ENCODE results near the gene SLC44A1.

Gene SLC44A1

DNA sequence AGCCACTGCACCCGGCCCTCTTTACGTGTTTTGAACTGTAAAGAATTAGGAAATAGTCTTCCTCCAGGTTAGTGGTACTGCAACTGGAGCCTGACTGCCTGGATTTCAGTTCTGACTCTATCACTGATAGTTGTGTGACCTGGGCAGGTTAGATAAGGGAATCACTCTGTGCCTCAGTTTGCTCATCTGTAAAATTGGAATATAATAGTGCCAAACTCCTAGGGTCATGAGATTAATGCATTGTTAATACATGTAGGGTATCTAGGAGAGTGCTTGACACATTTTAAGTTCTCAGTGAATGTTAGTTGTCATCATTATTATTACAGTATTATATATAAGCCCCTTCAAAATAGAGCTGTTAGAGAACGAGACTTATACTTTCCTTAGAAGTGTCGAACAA, 130.9 kb downstream of the SLC44A1 start:
- H3K27ac ChIP-seq, result no peak overlapping the region
- H3K4me2 ChIP-seq, result no peak overlapping the region
- TF ChIP-seq Cebpa-rat (IDR thresholded peaks at IDR 0.05), result no peak
- no peaks in the 10 kb centered on the region for H3K27me3 ChIP-seq
- no peak overlapping the region for H3K4me3 ChIP-seq
- H3K36me3 ChIP-seq, result peaks cover 10 to 34% (median 15%) of the 10 kb centered on the region in 11 experiments; a peak in 17 of 22 replicates
- no peaks in the 10 kb centered on the region for H4K20me1 ChIP-seq
- H3K9ac ChIP-seq, result no peak overlapping the region
- H3K4me1 ChIP-seq, result no peaks in the 10 kb centered on the region
- no peaks in the 10 kb centered on the region for H3K9me3 ChIP-seq (replicated peaks in 1 of 11)

DNA sequence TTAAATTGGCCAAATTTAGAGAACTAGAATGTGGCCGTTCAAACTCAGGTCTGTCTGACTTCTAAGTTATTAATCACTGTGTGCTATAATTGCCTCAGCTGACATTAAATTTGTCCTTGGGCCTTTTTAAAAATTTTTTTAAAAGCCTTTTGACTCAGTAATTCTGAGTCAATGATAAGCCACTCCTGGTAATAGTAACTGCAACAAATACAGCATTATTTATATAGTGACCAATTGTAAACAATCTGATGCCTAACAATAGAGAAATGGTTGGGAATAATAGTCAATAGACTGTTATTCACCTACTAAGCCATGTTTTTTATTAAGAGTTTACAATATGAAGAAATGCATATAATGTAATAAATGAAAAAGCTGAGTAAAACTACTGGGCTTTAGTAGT, 132.4 kb downstream of the SLC44A1 start:
- no peaks in the 10 kb centered on the region for H4K20me1 ChIP-seq
- H3K4me2 ChIP-seq, result no peak overlapping the region
- TF ChIP-seq Cebpa-rat (IDR thresholded peaks at IDR 0.05), result no peak
- no peak overlapping the region for H3K4me3 ChIP-seq
- H3K36me3 ChIP-seq, result peaks cover 10 to 37% (median 15%) of the 10 kb centered on the region in 11 experiments; a peak in 17 of 22 replicates
- no peak overlapping the region for H3K9ac ChIP-seq
- no peak overlapping the region for H3K27ac ChIP-seq
- H3K9me3 ChIP-seq (replicated peaks in 1 of 11), result no peaks in the 10 kb centered on the region
- H3K27me3 ChIP-seq, result no peaks in the 10 kb centered on the region
- H3K4me1 ChIP-seq, result no peaks in the 10 kb centered on the region

DNA sequence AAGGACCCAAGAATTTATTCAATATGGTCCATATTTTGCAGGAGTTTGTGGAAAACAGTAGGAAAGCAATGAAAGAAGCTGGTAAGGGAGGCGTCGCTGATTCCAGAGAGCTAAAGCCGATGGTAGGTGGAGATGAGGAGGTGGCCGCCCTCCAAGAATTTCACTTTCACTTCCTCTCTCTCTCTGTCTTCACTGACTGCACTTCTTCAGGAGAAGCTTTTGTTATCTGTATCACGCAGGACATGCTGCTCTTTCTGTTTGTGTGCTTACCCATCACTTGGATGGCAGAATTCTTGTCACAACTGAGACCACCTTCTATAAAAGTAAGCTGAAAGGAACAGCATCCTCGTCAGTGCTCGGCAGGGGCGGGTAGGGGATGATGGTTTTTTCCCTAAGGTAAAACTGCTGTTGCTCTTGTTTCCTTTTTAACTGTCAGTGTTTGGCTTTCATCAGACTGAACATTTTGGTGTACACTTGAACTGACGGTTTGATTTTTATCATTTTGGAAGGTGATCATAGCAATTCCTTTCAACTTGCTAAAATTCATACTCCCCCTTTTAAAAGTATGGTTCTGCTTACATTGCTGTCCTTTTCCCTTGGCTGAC, 141.0 kb downstream of the SLC44A1 start:
- Histone ChIP-seq H3K4me3 (peak overlapping the region in 7 of 10 experiments; percentile 18 to 57 (median 45); a peak in 10 of 20 replicates), H3K4me2 (peak overlapping the region; percentile 61 to 89 (median 72)), H3K27me3 (no peaks in the 10 kb centered on the region), H3K9me3 (replicated peaks in 1 of 11) (no peaks in the 10 kb centered on the region), H3K36me3 (peaks cover 0 to 15% (median 5%) of the 10 kb centered on the region in 11 experiments; a peak in 4 of 22 replicates), H3K27ac (peak overlapping the region in 8 of 11 experiments; percentile 16 to 56 (median 50); a peak in 13 of 22 replicates), H4K20me1 (no peaks in the 10 kb centered on the region), H3K9ac (peak overlapping the region in 9 of 11 experiments; percentile 32 to 69 (median 54); a peak in 15 of 22 replicates), H3K4me1 (peaks cover 9 to 22% (median 16%) of the 10 kb centered on the region in 10 experiments)
- no peak for TF ChIP-seq Cebpa-rat (IDR thresholded peaks at IDR 0.05)

DNA sequence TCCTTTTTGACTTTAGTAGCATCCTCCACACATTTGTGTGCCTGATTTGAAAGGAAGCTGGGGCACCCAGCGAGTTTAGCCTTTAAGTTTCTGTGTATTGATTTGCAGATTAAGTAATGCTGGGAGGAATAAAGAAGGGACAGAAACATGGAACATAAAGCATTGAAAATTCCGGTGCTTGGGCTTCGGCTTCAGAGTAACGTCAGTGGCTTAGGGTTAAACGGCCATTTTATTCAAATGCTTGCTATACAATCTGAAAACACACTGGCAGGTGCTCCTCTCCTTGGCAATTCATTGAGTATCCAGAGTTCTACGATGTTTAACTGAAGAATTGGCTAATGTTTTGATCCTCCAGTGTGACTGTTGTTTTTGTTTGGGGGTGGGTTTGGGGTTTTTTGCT, 145.3 kb downstream of the SLC44A1 start:
- Histone ChIP-seq H3K4me3 (no peak overlapping the region), H3K4me1 (peaks cover 9 to 18% (median 13%) of the 10 kb centered on the region in 10 experiments), H3K4me2 (no peak overlapping the region), H3K9me3 (replicated peaks in 1 of 11) (no peaks in the 10 kb centered on the region), H3K27ac (no peak overlapping the region), H4K20me1 (no peaks in the 10 kb centered on the region), H3K27me3 (no peaks in the 10 kb centered on the region), H3K9ac (no peak overlapping the region), H3K36me3 (0 out of 22 replicates have a peak, but pooled peaks cover 0 to 3% (median 0%) of the 10 kb centered on the region in 11 experiments)
- TF ChIP-seq Cebpa-rat (IDR thresholded peaks at IDR 0.05), result no peak

DNA sequence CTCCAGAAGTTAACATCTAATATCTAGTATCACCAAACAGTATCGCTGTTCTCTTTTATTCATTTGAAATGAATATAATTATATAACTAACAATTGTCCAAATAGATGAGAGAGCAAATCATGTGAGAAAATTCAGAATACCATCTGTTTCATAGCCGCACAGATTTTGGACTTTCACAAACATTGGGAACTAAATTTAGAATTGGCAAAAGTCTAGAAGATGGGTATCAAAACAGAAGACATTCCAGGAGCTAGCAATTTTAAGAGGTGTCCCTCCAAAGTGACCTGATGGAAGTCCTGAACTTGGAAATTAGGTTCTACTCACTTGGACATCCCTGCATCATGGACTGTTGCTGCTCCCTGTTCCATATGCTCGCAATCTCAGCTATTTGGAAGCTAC, 146.4 kb downstream of the SLC44A1 start:
- Histone ChIP-seq H4K20me1 (no peaks in the 10 kb centered on the region), H3K9ac (no peak overlapping the region), H3K4me3 (no peak overlapping the region), H3K9me3 (replicated peaks in 1 of 11) (no peaks in the 10 kb centered on the region), H3K36me3 (0 out of 22 replicates have a peak, but pooled peaks cover 0 to 3% (median 0%) of the 10 kb centered on the region in 11 experiments), H3K4me1 (peaks cover under 1 to 7% (median 3%) of the 10 kb centered on the region in 10 experiments; a peak in 19 of 20 replicates), H3K4me2 (no peak overlapping the region), H3K27me3 (no peaks in the 10 kb centered on the region), H3K27ac (no peak overlapping the region)
- TF ChIP-seq Cebpa-rat (IDR thresholded peaks at IDR 0.05), result no peak

DNA sequence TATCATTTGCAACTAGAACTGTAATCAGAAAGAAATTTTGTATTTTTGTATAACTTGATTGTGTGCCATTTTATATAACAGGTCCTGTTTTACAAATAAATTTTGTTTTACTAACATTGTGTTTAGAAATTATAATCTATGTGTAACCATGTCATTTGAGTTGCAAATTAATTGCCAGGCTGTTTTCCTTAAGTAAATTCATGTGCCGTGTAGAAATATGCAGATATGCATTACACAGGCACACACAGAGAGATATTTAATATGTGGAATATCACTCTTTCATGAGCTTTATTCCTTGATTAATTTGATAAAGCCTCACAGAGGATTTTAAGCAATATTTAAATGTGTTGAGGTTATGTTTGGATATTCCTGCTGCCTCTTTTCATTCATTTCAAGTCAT, 146.8 kb downstream of the SLC44A1 start:
- H3K4me2 ChIP-seq, result no peak overlapping the region

DNA sequence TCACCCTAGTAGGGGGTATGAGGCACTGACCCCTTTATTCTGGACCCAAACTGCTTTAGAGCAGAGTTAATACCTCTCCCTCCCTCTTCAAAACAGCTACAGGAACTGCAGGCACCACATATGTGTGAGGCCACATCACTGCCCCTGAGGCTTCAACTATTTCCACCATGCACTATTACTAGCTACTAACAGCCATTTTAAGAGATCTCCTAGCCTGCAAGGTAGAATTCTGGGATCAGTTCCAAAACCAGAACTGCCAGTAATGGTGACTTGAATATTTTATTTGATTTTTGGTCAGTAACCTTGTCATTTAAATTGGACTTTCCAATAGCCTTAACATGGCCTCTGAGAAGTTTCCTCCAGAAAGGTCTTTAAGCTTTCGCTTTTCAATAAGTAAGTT, 148.1 kb downstream of the SLC44A1 start:
- H3K36me3 ChIP-seq, result 0 out of 22 replicates have a peak, but pooled peaks cover 0 to 3% (median 0%) of the 10 kb centered on the region in 11 experiments
- no peak overlapping the region for H3K9ac ChIP-seq
- no peak overlapping the region for H3K4me3 ChIP-seq
- no peaks in the 10 kb centered on the region for H3K9me3 ChIP-seq (replicated peaks in 1 of 11)
- H3K4me2 ChIP-seq, result no peak overlapping the region
- no peak for TF ChIP-seq Cebpa-rat (IDR thresholded peaks at IDR 0.05)
- no peaks in the 10 kb centered on the region for H3K4me1 ChIP-seq
- no peaks in the 10 kb centered on the region for H4K20me1 ChIP-seq
- H3K27me3 ChIP-seq, result no peaks in the 10 kb centered on the region
- no peak overlapping the region for H3K27ac ChIP-seq

More for the DNA sequence above, 146.8 kb downstream of the SLC44A1 start:
- no peak for TF ChIP-seq Cebpa-rat (IDR thresholded peaks at IDR 0.05)
- no peaks in the 10 kb centered on the region for H3K27me3 ChIP-seq
- no peak overlapping the region for H3K27ac ChIP-seq
- no peak overlapping the region for H3K9ac ChIP-seq
- H3K36me3 ChIP-seq, result 0 out of 22 replicates have a peak, but pooled peaks cover 0 to 3% (median 0%) of the 10 kb centered on the region in 11 experiments
- H3K9me3 ChIP-seq (replicated peaks in 1 of 11), result no peaks in the 10 kb centered on the region
- H3K4me1 ChIP-seq, result peaks cover 0 to 3% (median 0%) of the 10 kb centered on the region in 10 experiments; a peak in 8 of 20 replicates
- H3K4me3 ChIP-seq, result no peak overlapping the region
- no peaks in the 10 kb centered on the region for H4K20me1 ChIP-seq

DNA sequence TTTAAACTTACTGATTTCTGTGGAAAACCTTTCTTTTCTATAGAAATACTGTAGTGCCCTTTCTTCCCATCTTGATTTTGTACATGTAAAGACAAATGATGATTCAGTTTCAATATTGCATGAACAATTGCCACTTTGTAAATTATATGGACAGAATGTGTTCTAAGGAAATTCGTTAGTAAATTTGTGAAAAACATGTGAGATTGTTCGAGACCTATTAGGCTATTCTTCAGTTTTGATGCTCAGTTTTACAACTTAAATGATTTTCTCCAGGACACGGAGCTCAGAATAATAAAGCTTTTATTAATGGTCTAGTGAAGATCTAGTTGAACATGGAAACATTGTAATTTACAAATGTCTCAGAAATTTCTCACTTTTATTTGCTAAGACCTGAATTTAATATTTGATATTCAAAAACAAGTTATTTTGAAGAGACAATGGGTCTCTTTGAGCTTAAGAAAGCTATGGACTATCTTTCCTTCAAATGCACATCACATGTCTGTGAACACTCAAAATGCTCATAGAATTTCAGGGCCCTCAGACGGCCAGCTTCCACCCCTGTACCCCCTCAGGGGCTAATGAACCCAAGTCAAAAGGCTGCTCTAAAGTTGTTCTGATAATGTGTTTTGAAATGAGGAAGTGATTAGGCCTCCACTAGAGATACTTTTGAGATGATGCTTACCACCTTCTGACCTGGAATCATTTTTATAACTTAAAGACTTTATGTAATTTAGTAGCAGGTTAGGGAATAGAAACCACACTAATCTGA, 149.3 kb downstream of the SLC44A1 start:
- Histone ChIP-seq H3K9me3 (replicated peaks in 1 of 11) (no peaks in the 10 kb centered on the region), H3K27me3 (no peaks in the 10 kb centered on the region), H3K4me1 (no peaks in the 10 kb centered on the region), H3K4me2 (no peak overlapping the region), H3K36me3 (0 out of 22 replicates have a peak, but pooled peaks cover 0 to 3% (median 0%) of the 10 kb centered on the region in 11 experiments), H3K27ac (no peak overlapping the region), H4K20me1 (no peaks in the 10 kb centered on the region), H3K4me3 (no peak overlapping the region), H3K9ac (no peak overlapping the region)
- no peak for TF ChIP-seq Cebpa-rat (IDR thresholded peaks at IDR 0.05)

DNA sequence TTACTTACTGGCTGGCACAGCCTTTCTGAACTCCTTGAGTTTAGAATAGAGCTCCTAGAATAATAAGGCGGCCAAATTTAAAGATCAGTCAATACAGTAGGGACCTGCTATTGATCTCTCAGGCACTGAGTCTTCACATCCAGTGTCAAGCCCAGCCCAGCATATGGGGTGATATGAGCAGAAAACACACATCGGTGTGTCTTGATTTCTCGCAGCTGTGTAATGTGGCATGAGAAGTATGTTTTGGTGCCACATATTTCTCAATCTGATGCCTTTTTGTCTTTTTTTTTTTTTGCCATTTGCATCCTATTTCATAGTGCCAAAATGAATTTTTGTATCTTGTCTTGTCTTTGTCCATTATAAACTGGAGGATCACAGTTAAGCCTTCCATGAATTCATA, 152.0 kb downstream of the SLC44A1 start:
- Histone ChIP-seq H3K36me3 (no peaks in the 10 kb centered on the region), H3K4me2 (no peak overlapping the region), H3K4me1 (peaks cover 0 to 10% (median 2%) of the 10 kb centered on the region in 10 experiments; a peak in 13 of 20 replicates), H3K9me3 (replicated peaks in 1 of 11) (no peaks in the 10 kb centered on the region), H3K27ac (no peak overlapping the region), H3K4me3 (no peak overlapping the region), H3K27me3 (no peaks in the 10 kb centered on the region), H3K9ac (no peak overlapping the region), H4K20me1 (no peaks in the 10 kb centered on the region)
- TF ChIP-seq Cebpa-rat (IDR thresholded peaks at IDR 0.05), result no peak
